Stimulated activated CD4-positive, alpha-beta T cell treated with anti-CD3 and anti-CD28 coated beads, Interleukin-4, amount 100 ng/mL, for 1 hour (primary cell): ENCODE data around the gene PIAS2.
"Not testable (repeated sequence)": the region's sequence is repeated elsewhere in the genome, so short reads cannot be mapped to it uniquely, and the experiment has no call there.

ENCODE experiments used
- DNase-seq: peaks from one replicate; pipeline ENCODE4 v3.0.0-alpha.2; 2020

The PIAS2 gene

GRCh38 chr18:46899274-46899948, 17.9 kb downstream of the PIAS2 start:
- no peak for DNase-seq

GRCh38 chr18:46894124-46894523, 23.2 kb downstream of the PIAS2 start:
- no peak for DNase-seq

- DNase-seq, result no peak
Observed at GRCh38 chr18:46893360-46893759, 23.9 kb downstream of the PIAS2 start.

DNA sequence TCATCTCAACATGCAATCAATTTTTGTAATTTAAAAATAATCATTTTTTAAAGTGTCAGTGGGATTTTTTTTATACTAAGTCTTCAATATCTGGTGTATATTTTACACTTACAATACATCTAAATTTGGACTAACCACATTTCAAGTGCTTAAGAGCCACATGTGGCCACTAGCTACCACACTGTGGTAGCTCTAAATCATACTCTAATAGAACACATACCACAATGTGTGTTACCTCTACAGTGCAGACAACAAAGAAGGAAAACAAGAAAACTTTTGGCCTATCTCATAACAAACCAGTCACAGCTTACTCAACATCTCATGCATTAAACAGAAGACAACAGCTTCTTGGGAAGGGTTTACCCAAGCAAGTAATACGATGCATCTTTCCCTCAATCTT, 24.5 kb downstream of the PIAS2 start:
- DNase-seq, result no peak

DNA sequence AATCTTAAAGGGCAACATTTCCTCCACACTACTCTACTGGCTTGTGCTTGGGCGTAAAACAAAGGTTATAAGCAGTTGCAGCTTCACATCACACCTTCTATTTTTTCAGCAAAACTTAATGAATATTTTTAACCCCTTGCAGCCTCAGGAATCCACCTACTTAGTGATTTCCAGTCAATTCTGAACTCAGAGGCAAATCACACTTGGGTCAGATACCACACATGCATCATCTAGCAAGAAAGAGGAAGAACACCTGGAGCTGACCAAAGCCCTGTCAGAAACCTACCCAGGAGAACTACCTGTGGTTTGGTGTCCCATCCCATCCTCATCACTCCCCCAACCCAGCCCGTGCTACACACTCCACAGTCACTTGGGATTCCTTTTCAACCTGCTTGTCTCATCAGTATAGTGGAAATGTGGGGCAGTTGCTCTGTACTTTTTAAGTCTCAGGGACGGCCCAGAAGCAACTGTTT, 25.5 kb downstream of the PIAS2 start:
- DNase-seq, result no peak

DNA sequence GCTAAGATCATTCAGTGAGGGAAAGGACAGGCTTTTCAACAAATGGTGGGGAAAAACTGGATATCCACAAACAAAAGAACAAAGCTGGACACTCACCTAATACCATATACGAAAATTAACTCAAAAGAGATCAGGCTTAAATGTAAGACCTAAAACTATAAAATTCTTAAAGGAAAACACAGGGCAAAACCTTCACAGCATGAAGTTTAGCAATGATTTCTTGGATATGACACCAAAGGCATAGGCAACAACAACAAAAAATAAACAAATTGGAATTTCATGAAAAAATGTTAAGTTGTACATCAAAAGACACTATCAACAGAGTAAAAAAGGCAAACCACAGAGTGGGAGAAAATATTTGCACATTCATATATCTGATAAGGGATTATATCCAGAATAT, 28.3 kb downstream of the PIAS2 start:
- DNase-seq, result no peak

- no peak for DNase-seq
Observed at GRCh38 chr18:46886893-46887292, 30.4 kb downstream of the PIAS2 start.

- no peak for DNase-seq
Observed at GRCh38 chr18:46883180-46883579, 34.1 kb downstream of the PIAS2 start.

DNA sequence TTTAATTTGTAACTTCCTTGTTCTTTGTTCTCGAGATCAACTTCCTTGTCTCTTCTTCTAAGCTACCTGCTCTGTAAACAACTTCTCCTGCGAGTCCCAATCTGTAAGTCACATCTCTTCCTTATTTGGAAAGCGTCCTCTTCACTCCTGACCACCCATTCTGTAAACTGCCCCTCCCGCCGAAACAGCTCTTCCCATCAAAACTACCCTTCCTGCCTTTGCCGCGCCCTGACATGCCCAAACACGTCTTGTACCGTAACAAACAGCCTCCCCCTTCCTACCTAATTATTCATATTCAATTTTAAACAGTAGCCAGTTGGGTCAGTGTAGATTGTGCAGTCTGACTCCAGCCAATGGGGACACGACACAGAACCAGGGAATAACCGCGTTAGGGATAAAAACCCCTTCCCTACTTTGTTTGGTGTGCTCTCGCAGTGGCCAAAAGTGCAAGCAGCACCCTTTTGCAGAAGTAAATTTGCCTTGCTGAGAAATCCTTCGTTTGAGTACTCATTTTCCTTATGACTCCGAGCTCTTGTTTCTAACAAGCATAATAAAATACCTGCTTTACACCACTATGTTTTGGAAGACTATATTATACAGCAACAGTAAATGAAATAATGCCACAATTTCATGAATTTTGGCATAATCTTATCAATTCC, 39.8 kb downstream of the PIAS2 start:
- no peak for DNase-seq

DNA sequence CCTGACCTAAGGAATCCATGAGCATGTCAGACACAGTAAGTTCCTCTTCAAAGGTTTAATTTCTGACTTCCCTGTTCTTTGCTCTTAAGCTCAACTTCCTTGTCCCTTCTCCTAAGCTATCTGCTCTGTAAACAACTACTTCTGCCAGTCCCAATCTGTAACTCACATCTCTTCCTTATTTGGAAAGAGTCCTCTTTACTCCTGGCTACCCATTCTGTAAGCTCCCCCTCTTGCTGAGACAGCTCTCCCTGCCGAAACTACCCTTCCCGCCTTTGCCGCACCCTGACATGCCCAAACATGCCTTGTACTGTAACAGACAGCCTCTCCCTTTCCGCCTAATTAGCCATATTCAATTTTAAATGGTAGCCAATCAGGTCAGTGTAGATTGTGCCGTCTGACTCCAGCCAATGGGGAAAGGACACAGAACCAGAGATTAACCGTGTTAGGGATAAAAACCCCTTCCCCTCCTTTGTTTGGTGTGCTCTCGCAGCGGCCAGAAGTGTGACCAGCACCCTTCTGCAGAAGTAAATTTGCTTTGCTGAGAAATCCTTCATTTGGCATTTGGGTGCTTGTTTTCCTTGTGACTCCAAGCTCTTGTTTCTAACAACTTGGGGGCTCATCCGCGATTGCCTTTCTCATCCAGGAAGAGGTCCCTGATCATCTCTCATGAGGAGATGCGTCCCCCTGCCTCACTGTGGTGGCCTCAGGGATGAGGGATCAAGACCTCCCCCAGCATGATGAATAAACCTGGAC, 49.0 kb downstream of the PIAS2 start:
- no peak for DNase-seq

DNA sequence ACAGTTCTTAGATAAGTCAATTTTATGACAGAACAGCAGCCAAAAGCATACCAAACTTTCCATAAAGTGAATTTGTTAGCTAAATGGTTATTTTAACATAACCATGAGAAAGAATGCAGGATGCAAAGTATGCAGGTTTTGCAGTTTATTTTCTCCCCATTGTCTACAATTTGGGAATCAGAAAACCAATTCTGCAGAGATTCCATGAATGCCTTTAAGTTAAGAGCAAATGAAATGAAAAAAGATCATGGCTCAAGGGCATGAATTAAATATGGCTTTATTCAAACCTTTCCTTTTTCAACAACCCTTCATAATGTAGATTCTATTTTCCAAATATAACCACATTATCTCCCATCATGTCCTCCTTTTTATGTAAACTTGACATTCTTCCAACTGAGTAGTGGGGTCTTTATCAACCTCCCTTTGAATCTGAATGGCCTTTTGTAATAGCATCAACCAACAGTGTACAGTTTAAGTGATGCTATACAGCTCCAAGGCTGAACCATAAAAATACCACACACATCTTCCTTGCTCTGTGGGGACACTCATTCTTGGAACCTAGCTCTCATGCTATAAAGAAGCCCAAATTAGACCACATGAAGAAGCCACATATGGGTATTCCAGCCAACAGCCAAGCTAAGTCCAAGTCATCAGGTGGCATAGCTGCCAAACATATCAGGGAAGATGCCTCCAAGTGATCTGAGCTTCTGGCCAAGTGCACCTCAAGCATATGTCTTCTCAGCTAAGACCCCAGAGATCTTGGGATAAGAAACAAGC, 49.8 kb downstream of the PIAS2 start:
- no peak for DNase-seq

DNA sequence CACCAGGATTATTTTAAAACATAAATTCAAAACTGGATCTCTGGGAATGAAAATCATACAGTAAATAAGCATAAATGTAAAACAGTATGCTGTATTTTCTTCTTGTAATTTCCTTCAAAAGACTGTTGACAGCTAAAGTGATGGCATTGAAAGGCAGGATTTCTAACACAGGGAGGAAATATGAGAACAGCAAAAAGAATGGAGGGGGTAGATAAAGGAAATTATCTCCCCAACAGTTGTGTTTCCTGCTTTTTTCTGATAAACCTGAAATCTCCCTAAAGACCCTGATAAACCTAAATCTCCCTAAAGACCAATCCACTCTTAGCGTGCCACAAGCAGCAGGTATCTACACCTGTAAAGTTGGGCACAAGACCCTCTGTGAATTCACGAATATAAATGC, 50.8 kb downstream of the PIAS2 start:
- no peak for DNase-seq

DNA sequence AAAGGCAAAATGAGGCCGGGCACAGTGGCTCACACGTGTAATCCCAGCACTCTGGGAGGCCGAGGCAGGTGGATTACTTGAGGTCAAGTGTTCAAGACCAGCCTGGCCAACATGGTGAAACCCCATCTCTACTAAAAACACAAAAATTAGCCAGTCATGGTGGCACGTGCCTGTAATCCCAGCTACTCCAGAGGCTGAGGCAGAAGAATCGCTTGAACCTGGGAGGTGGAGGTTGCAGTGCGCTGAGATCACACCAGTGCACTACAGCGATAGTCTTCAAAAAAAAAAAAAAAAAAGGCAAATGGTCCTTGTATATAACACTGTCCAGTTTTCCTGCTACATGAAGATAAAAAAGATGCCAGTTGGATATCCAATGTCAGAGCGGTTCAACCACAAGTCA, 52.1 kb downstream of the PIAS2 start:
- not testable (repeated sequence) for DNase-seq

DNA sequence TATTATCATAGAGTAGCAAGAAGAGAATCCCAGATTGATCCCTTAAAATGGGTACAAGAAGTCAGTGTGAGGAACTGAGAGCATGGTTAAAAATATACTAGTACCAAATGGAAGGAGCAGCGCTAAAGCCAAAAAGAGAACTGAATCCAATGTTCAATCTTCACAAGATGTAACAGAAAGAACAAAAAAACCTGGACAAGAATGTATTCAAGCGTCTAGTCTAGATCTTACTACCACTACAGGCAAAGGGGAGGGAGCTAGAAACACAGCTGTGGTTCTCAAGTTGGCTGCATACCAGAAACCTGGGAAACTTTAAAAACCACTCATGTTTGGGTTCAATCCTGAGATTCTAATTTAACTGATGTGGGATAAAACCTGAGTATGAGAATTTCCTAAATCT, 57.5 kb downstream of the PIAS2 start:
- DNase-seq, result no peak

DNA sequence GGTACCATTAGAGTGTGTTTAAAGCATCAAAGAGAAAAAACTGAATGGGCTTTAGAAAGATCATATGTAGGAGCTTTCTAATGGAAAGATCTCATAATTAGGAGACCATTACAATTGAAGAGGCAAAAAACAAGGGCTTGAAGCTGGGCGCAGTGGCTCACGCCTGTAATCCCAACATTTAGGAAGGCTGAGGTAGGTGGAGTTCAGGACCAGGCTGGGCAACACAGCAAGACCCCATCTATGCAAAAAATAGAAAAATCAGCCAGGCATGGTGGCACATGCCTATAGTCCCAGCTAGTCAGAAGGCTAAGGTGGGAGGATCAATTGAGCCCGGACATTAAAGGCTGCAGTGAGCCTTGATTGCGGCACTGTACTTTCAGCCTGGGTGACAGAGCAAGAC, 59.0 kb downstream of the PIAS2 start:
- no peak for DNase-seq

DNA sequence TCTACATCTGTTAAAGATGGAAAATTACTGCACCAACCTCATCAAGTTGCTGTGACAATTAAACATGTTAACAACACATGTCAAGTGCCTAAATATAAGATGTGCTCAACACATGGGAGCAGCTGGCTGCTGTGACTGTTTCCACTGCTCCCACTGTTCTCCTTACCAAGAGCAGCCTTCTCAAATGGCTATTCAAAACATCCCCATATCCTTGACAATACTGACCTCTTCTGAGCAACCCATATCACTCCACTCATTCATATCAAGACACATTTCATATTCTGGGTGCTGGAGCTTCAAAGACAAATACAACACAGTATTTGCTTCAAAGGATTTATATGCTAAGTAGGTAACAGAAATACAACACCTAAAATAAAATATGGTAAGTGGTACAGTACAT, 60.3 kb downstream of the PIAS2 start:
- DNase-seq, result no peak

GRCh38 chr18:46849007-46849406, 68.3 kb downstream of the PIAS2 start:
- DNase-seq, result no peak

DNA sequence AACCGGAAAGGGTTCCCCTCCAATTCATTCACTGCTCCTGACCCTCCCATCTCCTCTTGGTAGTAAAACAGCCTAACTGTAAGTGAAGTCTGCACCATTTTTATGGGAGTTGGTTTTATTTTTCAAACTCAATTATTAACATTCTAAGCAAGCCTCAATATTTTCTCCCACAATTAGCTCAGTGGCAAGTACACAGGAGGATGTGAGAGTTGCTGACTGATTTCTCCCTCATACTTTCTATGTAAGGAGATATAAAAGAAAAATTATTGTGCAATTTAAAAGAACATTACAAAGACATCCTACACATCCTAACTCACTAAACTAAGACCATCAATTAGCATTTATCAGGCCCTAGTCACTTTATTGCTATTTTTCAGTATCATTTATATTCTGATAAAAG, 73.9 kb downstream of the PIAS2 start:
- DNase-seq, result no peak

DNA sequence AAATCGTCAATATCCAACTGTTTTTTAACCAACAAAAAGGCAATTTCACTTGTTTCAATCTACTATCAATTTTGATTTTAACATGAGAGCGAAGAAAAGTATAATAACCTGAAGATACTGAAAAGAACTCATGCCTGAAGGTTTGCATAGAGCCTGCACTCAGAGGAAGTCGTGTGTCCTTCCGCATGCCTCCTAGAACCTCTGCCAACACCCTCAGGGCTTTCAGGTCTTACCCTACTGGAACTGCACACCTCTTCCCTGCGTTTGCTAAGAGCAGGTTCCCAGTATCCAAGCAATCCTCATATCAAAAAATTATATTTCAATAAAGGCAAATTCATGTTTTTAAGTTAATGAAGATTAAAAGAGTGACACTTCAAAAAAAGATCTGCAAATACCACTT, 74.7 kb downstream of the PIAS2 start:
- DNase-seq, result no peak

GRCh38 chr18:46833899-46834298, 83.4 kb downstream of the PIAS2 start:
- no peak for DNase-seq

DNA sequence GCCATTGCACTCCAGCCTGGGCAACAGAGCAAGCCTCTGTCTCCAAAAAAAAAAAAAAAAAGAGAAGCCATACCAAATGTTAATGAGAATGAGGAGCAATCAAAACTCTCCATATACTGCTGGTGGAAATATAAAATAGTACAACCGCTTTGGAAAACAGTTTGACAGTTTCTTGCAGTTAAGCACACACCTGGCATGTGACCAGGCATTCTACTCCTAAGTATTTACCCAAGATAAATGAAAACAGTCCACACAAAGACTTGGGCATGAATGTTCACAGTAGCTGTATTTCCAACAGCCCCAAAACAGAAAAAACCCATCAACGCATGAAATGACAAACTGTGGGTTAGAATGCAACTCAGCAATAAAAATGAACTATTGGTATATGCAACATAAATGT, 84.5 kb downstream of the PIAS2 start:
- no peak for DNase-seq

DNA sequence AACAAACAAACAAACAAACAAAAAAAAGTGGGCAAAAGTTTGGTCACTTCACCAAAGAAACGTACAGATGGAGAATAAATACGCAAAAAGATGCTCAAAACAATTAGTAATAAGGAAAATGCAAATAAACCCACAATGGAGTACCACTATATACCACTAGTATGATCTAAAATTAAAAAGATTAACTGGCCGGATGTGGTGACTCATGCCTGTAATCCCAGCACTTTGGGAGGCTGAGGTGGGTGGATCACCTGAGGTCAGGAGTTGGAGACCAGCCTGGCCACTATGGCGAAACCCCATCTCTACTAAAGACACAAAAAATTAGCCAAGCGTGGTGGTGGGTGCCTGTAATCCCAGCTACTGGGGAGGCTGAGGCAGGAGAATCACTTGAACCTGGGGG, 84.9 kb downstream of the PIAS2 start:
- DNase-seq, result not testable (repeated sequence)

GRCh38 chr18:46831434-46831833, 85.9 kb downstream of the PIAS2 start:
- no peak for DNase-seq
